AG10803 (cell line): Measurements from ENCODE around the gene SLAMF9.

Experiments
- DNase-seq: peaks from one replicate; pipeline ENCODE4 v3.0.0; 2010; ENCODE audit warnings: low read depth
- H3K4me3 ChIP-seq: 2 replicates; pipeline ENCODE4 v1.5.1; 2011; ENCODE audit warnings: mild to moderate bottlenecking, low read length, control low read depth
- CTCF ChIP-seq: conservative IDR thresholded peaks from 2 replicates; pipeline ENCODE4 v1.5.1; 2011; ENCODE audit warnings: mild to moderate bottlenecking, low read length, control low read depth, inconsistent platforms

Gene SLAMF9

GRCh38 chr1:159985473-159985872 lies 31.4 kb upstream of the SLAMF9 start:
- DNase-seq = no peak
- TF ChIP-seq CTCF = no peak
- no peak overlapping the region for H3K4me3 ChIP-seq

- DNase-seq = no peak
- TF ChIP-seq CTCF = no peak
- no peak overlapping the region for H3K4me3 ChIP-seq
Observed at GRCh38 chr1:159983681-159984080, 29.6 kb upstream of the SLAMF9 start.

- TF ChIP-seq CTCF = no peak
- H3K4me3 ChIP-seq = no peak overlapping the region
- DNase-seq = no peak
Observed at GRCh38 chr1:159982280-159982679, 28.2 kb upstream of the SLAMF9 start.

GRCh38 chr1:159981351-159982055 lies 27.5 kb upstream of the SLAMF9 start:
- no peak overlapping the region for H3K4me3 ChIP-seq
- TF ChIP-seq CTCF = no peak
- DNase-seq = no peak

GRCh38 chr1:159980786-159981185 lies 26.7 kb upstream of the SLAMF9 start:
- no peak for TF ChIP-seq CTCF

GRCh38 chr1:159980076-159980475 lies 26.0 kb upstream of the SLAMF9 start:
- no peak for TF ChIP-seq CTCF
- DNase-seq = no peak
- no peak overlapping the region for H3K4me3 ChIP-seq

More at GRCh38 chr1:159980786-159981185, 26.7 kb upstream of the SLAMF9 start:
- no peak for DNase-seq
- H3K4me3 ChIP-seq = no peak overlapping the region

- TF ChIP-seq CTCF = no peak
- H3K4me3 ChIP-seq = no peak overlapping the region
- DNase-seq = no peak
Observed at GRCh38 chr1:159979257-159979656, 25.2 kb upstream of the SLAMF9 start.
